HEK293T (cell line): ENCODE data around the gene CCDC24.

Experiments
- CTCF ChIA-PET: fragments of 350-600 bp; formaldehyde crosslinking; extraction: SDS; loops from one replicate; lab custom pipeline; 2021; ENCODE audit warnings: antibody characterized with exemption, inconsistent platforms; lab: Yijun Ruan, JAX
- POLR2A ChIA-PET: fragments of 350-600 bp; formaldehyde crosslinking; extraction: SDS; loops from one replicate; lab custom pipeline; 2020; ENCODE audit warnings: antibody characterized with exemption, inconsistent platforms; lab: Yijun Ruan, JAX
- DNase-seq: peaks from one replicate; pipeline ENCODE4 v3.0.0; 2012; ENCODE audit warnings: mixed read lengths; ENCODE audit errors: extremely low spot score
- ARNT ChIP-seq: fragments of 450-650 bp; IDR thresholded peaks from 2 replicates; pipeline ENCODE4 v1.6.1; 2017; ENCODE audit warnings: mild to moderate bottlenecking
- BHLHE40 ChIP-seq: fragments of 450-650 bp; IDR thresholded peaks from 2 replicates; pipeline ENCODE4 v1.6.1; 2016; ENCODE audit warnings: mild to moderate bottlenecking, moderate library complexity, borderline replicate concordance
- CTBP1 ChIP-seq: fragments of 450-650 bp; IDR thresholded peaks from 2 replicates; pipeline ENCODE4 v1.6.1; 2016; ENCODE audit warnings: borderline replicate concordance
- ELF4 ChIP-seq: fragments of 450-650 bp; IDR thresholded peaks from 2 replicates; pipeline ENCODE4 v1.6.1; 2017; ENCODE audit warnings: antibody characterized with exemption
- FOXA1 ChIP-seq: fragments of 450-650 bp; IDR thresholded peaks from 2 replicates; pipeline ENCODE4 v1.6.1; 2016; ENCODE audit warnings: mild to moderate bottlenecking
- FOXK2 ChIP-seq: fragments of 450-650 bp; IDR thresholded peaks from 2 replicates; pipeline ENCODE4 v1.6.1; 2016; ENCODE audit warnings: mild to moderate bottlenecking
- FOXM1 ChIP-seq: fragments of 450-650 bp; IDR thresholded peaks from 2 replicates; pipeline ENCODE4 v1.6.1; 2017; ENCODE audit warnings: mild to moderate bottlenecking, borderline replicate concordance
- HDGF ChIP-seq: fragments of 450-650 bp; IDR thresholded peaks from 2 replicates; pipeline ENCODE4 v1.6.1; 2017; ENCODE audit warnings: antibody characterized with exemption, borderline replicate concordance
- L3MBTL2 ChIP-seq: fragments of 450-650 bp; conservative IDR thresholded peaks from 2 replicates; pipeline ENCODE4 v1.6.1; 2016; ENCODE audit warnings: mild to moderate bottlenecking
- LEF1 ChIP-seq: fragments of 450-650 bp; IDR thresholded peaks from 2 replicates; pipeline ENCODE4 v1.6.1; 2017; ENCODE audit warnings: mild to moderate bottlenecking, borderline replicate concordance
- NFRKB ChIP-seq: fragments of 450-650 bp; IDR thresholded peaks from 2 replicates; pipeline ENCODE4 v1.6.1; 2016; ENCODE audit warnings: mild to moderate bottlenecking, moderate library complexity
- PKNOX1 ChIP-seq: fragments of 450-650 bp; IDR thresholded peaks from 2 replicates; pipeline ENCODE4 v1.6.1; 2016
- SP1 ChIP-seq: fragments of 450-650 bp; IDR thresholded peaks from 2 replicates; pipeline ENCODE4 v1.6.1; 2017
- SUZ12 ChIP-seq: fragments of 450-650 bp; IDR thresholded peaks from 2 replicates; pipeline ENCODE4 v1.6.1; 2016; ENCODE audit warnings: mild to moderate bottlenecking
- TARDBP ChIP-seq: fragments of 450-650 bp; IDR thresholded peaks from 2 replicates; pipeline ENCODE4 v1.6.1; 2016
- ZNF384 ChIP-seq: fragments of 450-650 bp; IDR thresholded peaks from 2 replicates; pipeline ENCODE4 v1.6.1; 2016

CCDC24 gene

GRCh38 chr1:43973981-43974442 lies 17.4 kb upstream of the CCDC24 start:
- ChIA-PET CTCF (interaction anchor here (1.0 to 1.1 kb wide), 2 partner anchors 28 to 211 kb away, joined by 4 to 5 read pairs; no protein-coding TSS in a partner anchor), POLR2A (interaction anchor here (0.7 to 3.5 kb wide), 9 partner anchors 8 to 267 kb away, joined by 3 to 25 read pairs (median 5); partner anchors contain the start of genes IPO13 and ST3GAL3)
- no peak for TF ChIP-seq FOXK2
- TF ChIP-seq ARNT = no peak
- no peak for TF ChIP-seq NFRKB
- TF ChIP-seq CTBP1 = no peak
- TF ChIP-seq L3MBTL2 = no peak
- TF ChIP-seq SP1 = no peak
- TF ChIP-seq ELF4 = no peak
- no peak for TF ChIP-seq LEF1
- TF ChIP-seq FOXA1 = no peak
- no peak for TF ChIP-seq SUZ12
- TF ChIP-seq TARDBP = no peak
- TF ChIP-seq BHLHE40 = no peak
- no peak for TF ChIP-seq PKNOX1
- no peak for TF ChIP-seq HDGF
- no peak for TF ChIP-seq ZNF384
- no peak for TF ChIP-seq FOXM1
- no peak for DNase-seq

GRCh38 chr1:43974443-43975248 lies 16.8 kb upstream of the CCDC24 start, which contains the start of gene ATP6V0B:
ATP6V0B (plus strand) TSS chr1:43974960; CDS start chr1:43975041, 81 bp downstream.
- ChIA-PET POLR2A (interaction anchor here (0.7 to 3.5 kb wide), 16 partner anchors 9 to 324 kb away, joined by 3 to 25 read pairs (median 5); partner anchors contain the start of genes CCDC24, IPO13 and ST3GAL3), CTCF (interaction anchor here (0.9 to 1.1 kb wide), 2 partner anchors 14 to 211 kb away, joined by 4 to 10 read pairs; no protein-coding TSS in a partner anchor)
- TF ChIP-seq L3MBTL2 = peak; percentile 83
- no peak for TF ChIP-seq FOXM1
- no peak for TF ChIP-seq NFRKB
- DNase-seq = peak; percentile 94

GRCh38 chr1:43975249-43975961 lies 16.0 kb upstream of the CCDC24 start:
- ChIA-PET POLR2A (interaction anchor here (0.8 to 3.5 kb wide), 17 partner anchors 8 to 326 kb away, joined by 3 to 25 read pairs (median 5); partner anchors contain the start of genes CCDC24, IPO13 and KDM4A), CTCF (interaction anchor here (0.9 to 1.1 kb wide), 2 partner anchors 13 to 212 kb away, joined by 4 to 10 read pairs; no protein-coding TSS in a partner anchor)
- no peak for TF ChIP-seq PKNOX1
- no peak for TF ChIP-seq CTBP1
- TF ChIP-seq NFRKB = no peak
- TF ChIP-seq HDGF = no peak
- no peak for TF ChIP-seq ZNF384
- TF ChIP-seq BHLHE40 = no peak
- TF ChIP-seq SP1 = no peak
- no peak for TF ChIP-seq FOXM1
- no peak for TF ChIP-seq FOXA1
- no peak for TF ChIP-seq FOXK2
- TF ChIP-seq ARNT = no peak
- TF ChIP-seq TARDBP = no peak
- TF ChIP-seq L3MBTL2 = no peak
- DNase-seq = no peak

- DNase-seq = no peak
- POLR2A ChIA-PET = interaction anchor here (0.8 to 3.5 kb wide), 12 partner anchors 8 to 326 kb away, joined by 3 to 25 read pairs (median 5); partner anchors contain the start of genes CCDC24, IPO13 and KDM4A
- CTCF ChIA-PET = no interaction called here
- TF ChIP-seq L3MBTL2 = no peak
- TF ChIP-seq TARDBP = no peak
- TF ChIP-seq ELF4 = no peak
- no peak for TF ChIP-seq NFRKB
- no peak for TF ChIP-seq ZNF384
- no peak for TF ChIP-seq SUZ12
- TF ChIP-seq BHLHE40 = no peak
- no peak for TF ChIP-seq LEF1
- no peak for TF ChIP-seq SP1
- TF ChIP-seq FOXA1 = no peak
- TF ChIP-seq HDGF = no peak
- no peak for TF ChIP-seq ARNT
- TF ChIP-seq PKNOX1 = no peak
- TF ChIP-seq FOXM1 = no peak
- no peak for TF ChIP-seq CTBP1
- no peak for TF ChIP-seq FOXK2
Observed at GRCh38 chr1:43976045-43976444, 15.4 kb upstream of the CCDC24 start.

GRCh38 chr1:43976890-43977289 lies 14.5 kb upstream of the CCDC24 start:
- no peak for DNase-seq
- POLR2A ChIA-PET = interaction anchor here (1.4 to 3.5 kb wide), 4 partner anchors 13 to 327 kb away, joined by 3 to 25 read pairs (median 6); partner anchors contain the start of genes IPO13 and KDM4A
- CTCF ChIA-PET = interaction anchor here (1.1 kb wide), 1 partner anchor 16 kb away, joined by 3 read pairs; no protein-coding TSS in a partner anchor
- TF ChIP-seq ELF4 (no peak), L3MBTL2 (no peak)
